Hepatocyte (in vitro differentiated cells): ENCODE data around the gene AKR1B15. TPM values are rescaled to one million over a fixed set of nuclear protein-coding genes. Genes with fewer than 3 reads are reported as not detected.

Source experiments
- DNase-seq: peaks from one replicate; pipeline ENCODE4 v3.0.0-alpha.2; 2016; ENCODE audit warnings: low spot score
- H2AFZ ChIP-seq: fragments of 200-600 bp; sonication (generic); 2 replicates; pipeline ENCODE4 v1.6.0; 2016; ENCODE audit warnings: antibody characterized with exemption, mild to moderate bottlenecking
- H3K27ac ChIP-seq: fragments of 200-600 bp; sonication (generic); 2 replicates; pipeline ENCODE4 v1.5.1; 2016; ENCODE audit warnings: mild to moderate bottlenecking
- H3K27me3 ChIP-seq: fragments of 200-600 bp; sonication (generic); 2 replicates; pipeline ENCODE4 v1.6.1; 2016
- H3K36me3 ChIP-seq: fragments of 200-600 bp; sonication (generic); replicated peaks from 2 replicates; pipeline ENCODE4 v1.5.1; 2016; ENCODE audit warnings: low read depth; ENCODE audit not compliant: insufficient read depth
- H3K4me1 ChIP-seq: fragments of 200-600 bp; sonication (generic); 2 replicates; pipeline ENCODE4 v1.5.1; 2016; ENCODE audit warnings: mild to moderate bottlenecking, moderate library complexity; ENCODE audit not compliant: insufficient read depth
- H3K4me2 ChIP-seq: fragments of 200-600 bp; sonication (generic); 2 replicates; pipeline ENCODE4 v1.6.0; 2016
- H3K4me3 ChIP-seq: fragments of 200-600 bp; sonication (generic); 2 replicates; pipeline ENCODE4 v1.5.1; 2016; ENCODE audit warnings: mild to moderate bottlenecking
- H3K79me2 ChIP-seq: fragments of 200-600 bp; sonication (generic); 2 replicates; pipeline ENCODE4 v1.6.0; 2017; ENCODE audit warnings: mild to moderate bottlenecking
- H3K9me2 ChIP-seq: fragments of 200-600 bp; sonication (generic); replicated peaks from 2 replicates; pipeline ENCODE4 v1.6.0; 2017; ENCODE audit warnings: mild to moderate bottlenecking; ENCODE audit not compliant: insufficient read depth
- H3K9me3 ChIP-seq: fragments of 200-600 bp; sonication (generic); 2 replicates; pipeline ENCODE4 v1.5.1; 2016; ENCODE audit warnings: low read depth, mild to moderate bottlenecking
- H4K20me1 ChIP-seq: fragments of 200-600 bp; sonication (generic); 2 replicates; pipeline ENCODE4 v1.6.0; 2016; ENCODE audit warnings: mild to moderate bottlenecking; ENCODE audit not compliant: insufficient read depth, poor library complexity, severe bottlenecking
- CTCF ChIP-seq: fragments of 200-600 bp; sonication (generic); IDR thresholded peaks from 2 replicates; pipeline ENCODE4 v1.5.1; 2016; ENCODE audit warnings: antibody characterized with exemption, mild to moderate bottlenecking; ENCODE audit not compliant: poor library complexity
- EZH2 ChIP-seq: fragments of 200-600 bp; sonication (generic); IDR thresholded peaks from 2 replicates; pipeline ENCODE4 v1.6.1; 2016; ENCODE audit warnings: antibody characterized with exemption, mild to moderate bottlenecking, borderline replicate concordance
- EZH2phosphoT487 ChIP-seq: fragments of 200-600 bp; sonication (generic); IDR thresholded peaks from one replicate; pipeline ENCODE4 v1.6.1; 2018; ENCODE audit warnings: antibody characterized with exemption, mild to moderate bottlenecking, low read depth, moderate library complexity; ENCODE audit not compliant: unreplicated experiment, severe bottlenecking
- WGBS: methylation state at CpG from one replicate; pipeline ENCODE4 v1.1.6; 2016; ENCODE audit warnings: low lambda C conversion rate; ENCODE audit errors: missing lambda C conversion rate; 5-methylcytosine and 5-hydroxymethylcytosine counted together
- polyA plus RNA-seq: library from polyadenylated mRNA; unstranded; fragments of >200 nt; fragmentation: Nextera tagmentation; extraction: Ambion mirVana; gene quantifications from 2 replicates; pipeline ENCODE4 v1.2.1, GENCODE V29; 2016
- total RNA-seq: library from RNA; depleted of rRNA; stranded (reverse); fragments of >200 nt; gene quantifications from 2 replicates; pipeline ENCODE4 v1.2.3, GENCODE V29; 2014

Gene AKR1B15
- total and polyA plus RNA-seq, 2 experiments from 2014 or later = 6.3 to 13.7 TPM

GRCh38 chr7:134545918-134546317, 3.0 kb upstream of the AKR1B15 start:
- H4K20me1 ChIP-seq = no peaks in the 10 kb centered on the region
- peaks cover 5% of the 10 kb centered on the region for H3K4me1 ChIP-seq
- no peak overlapping the region for H3K4me3 ChIP-seq
- no peak for DNase-seq
- TF ChIP-seq EZH2 (no peak), EZH2phosphoT487 (no peak), CTCF (no peak)
- no peak overlapping the region for H3K4me2 ChIP-seq
- H3K9me2 ChIP-seq = no peaks in the 10 kb centered on the region
- no peaks in the 10 kb centered on the region for H3K27me3 ChIP-seq
- H3K79me2 ChIP-seq = no peaks in the 10 kb centered on the region
- no peak overlapping the region for H2AFZ ChIP-seq
- H3K27ac ChIP-seq = no peak overlapping the region
- H3K36me3 ChIP-seq = no peaks in the 10 kb centered on the region
- 95% methylated on average over 3 of the region's 3 CpGs for WGBS
- no peaks in the 10 kb centered on the region for H3K9me3 ChIP-seq

GRCh38 chr7:134546955-134547354, 2.0 kb upstream of the AKR1B15 start:
- Histone ChIP-seq H2AFZ (peak overlapping the region; percentile 19), H3K4me3 (no peak overlapping the region), H3K36me3 (no peaks in the 10 kb centered on the region), H3K27me3 (no peaks in the 10 kb centered on the region), H3K9me3 (no peaks in the 10 kb centered on the region), H3K4me2 (peak overlapping the region; percentile 70), H3K4me1 (peaks cover 5% of the 10 kb centered on the region), H4K20me1 (no peaks in the 10 kb centered on the region), H3K79me2 (no peaks in the 10 kb centered on the region), H3K9me2 (no peaks in the 10 kb centered on the region), H3K27ac (peak overlapping the region; percentile 36)
- peak; percentile 22 for DNase-seq
- WGBS = 10% methylated on average over 1 of the region's 1 CpG
- no peak for TF ChIP-seq EZH2phosphoT487
- no peak for TF ChIP-seq EZH2
- TF ChIP-seq CTCF = no peak

- peak overlapping the region; percentile 19 for H2AFZ ChIP-seq
- peak overlapping the region; percentile 36 for H3K27ac ChIP-seq
- H4K20me1 ChIP-seq = no peaks in the 10 kb centered on the region
- no peaks in the 10 kb centered on the region for H3K9me2 ChIP-seq
- no peaks in the 10 kb centered on the region for H3K36me3 ChIP-seq
- H3K4me2 ChIP-seq = peak overlapping the region; percentile 70
- 10% methylated on average over 16 of the region's 16 CpGs for WGBS
- H3K27me3 ChIP-seq = no peaks in the 10 kb centered on the region
- H3K79me2 ChIP-seq = no peaks in the 10 kb centered on the region
- TF ChIP-seq CTCF (peak; percentile 69), EZH2phosphoT487 (no peak), EZH2 (no peak)
- peak; percentile 85 for DNase-seq
- peaks cover 5% of the 10 kb centered on the region for H3K4me1 ChIP-seq
- no peaks in the 10 kb centered on the region for H3K9me3 ChIP-seq
- peak overlapping the region; percentile 11 for H3K4me3 ChIP-seq
Measured at GRCh38 chr7:134547397-134548054, 1.4 kb upstream of the AKR1B15 start.
